H54 (cell line): ENCODE data around the gene TIMM10.
A peak's percentile ranks its signal among the peaks of the same experiment; 100 is the strongest.

Experiments used
- DNase-seq: peaks from one replicate; pipeline ENCODE4 v3.0.0; 2011; ENCODE audit warnings: low spot score, mixed read lengths; ENCODE audit not compliant: insufficient read length
- FAIRE-seq: peaks from 3 replicates; lab custom pipeline; 2011; peaks lifted over from hg19 to GRCh38; lab: Jason Lieb, UNC
- POLR2A ChIP-seq: IDR thresholded peaks from 2 replicates; pipeline ENCODE4 v1.6.1; 2011; ENCODE audit warnings: low read depth, mild to moderate bottlenecking, low read length

Gene TIMM10

GRCh38 chr11:57530596-57531507, at the start of gene TIMM10:
Gene TIMM10, minus strand, starts transcription at chr11:57530754. Its CDS starts 565 bp downstream, at chr11:57530189.
- peak; percentile 41 for TF ChIP-seq POLR2A
- FAIRE-seq (peak; percentile 52), DNase-seq (peak; percentile 84)

GRCh38 chr11:57574061-57574460, 43.5 kb upstream of the TIMM10 start:
- FAIRE-seq (no peak), DNase-seq (no peak)
- TF ChIP-seq POLR2A = no peak

GRCh38 chr11:57571606-57572005, 41.1 kb upstream of the TIMM10 start:
- no peak for DNase-seq
- no peak for TF ChIP-seq POLR2A
- no peak for FAIRE-seq

- no peak for FAIRE-seq
- TF ChIP-seq POLR2A = no peak
- DNase-seq = no peak
These were observed 37.8 kb upstream of the TIMM10 start for GRCh38 chr11:57568330-57568766.

GRCh38 chr11:57567515-57568329, 37.2 kb upstream of the TIMM10 start, which contains the start of gene UBE2L6:
Gene UBE2L6, minus strand, starts transcription at chr11:57567672. Its CDS starts 61 bp downstream, at chr11:57567611.
- DNase-seq (peak; percentile 80), FAIRE-seq (no peak)

GRCh38 chr11:57566905-57567514, 36.5 kb upstream of the TIMM10 start:
- FAIRE-seq (no peak), DNase-seq (no peak)
- no peak for TF ChIP-seq POLR2A

More at GRCh38 chr11:57567515-57568329, 37.2 kb upstream of the TIMM10 start, which contains the start of gene UBE2L6:
- TF ChIP-seq POLR2A = peak; percentile 74

GRCh38 chr11:57566005-57566904, 35.7 kb upstream of the TIMM10 start:
- DNase-seq (no peak), FAIRE-seq (no peak)
- TF ChIP-seq POLR2A = no peak

- DNase-seq (no peak), FAIRE-seq (no peak)
- no peak for TF ChIP-seq POLR2A
These were observed 32.0 kb upstream of the TIMM10 start for GRCh38 chr11:57562596-57562995.

GRCh38 chr11:57560146-57560545, 29.6 kb upstream of the TIMM10 start:
- no peak for TF ChIP-seq POLR2A
- FAIRE-seq (no peak), DNase-seq (no peak)

GRCh38 chr11:57556041-57556440, 25.5 kb upstream of the TIMM10 start:
- TF ChIP-seq POLR2A = no peak
- DNase-seq (no peak), FAIRE-seq (no peak)

GRCh38 chr11:57555393-57555792, 24.8 kb upstream of the TIMM10 start:
- FAIRE-seq (no peak), DNase-seq (no peak)
- no peak for TF ChIP-seq POLR2A

- FAIRE-seq (no peak), DNase-seq (no peak)
- no peak for TF ChIP-seq POLR2A
These were observed 21.9 kb upstream of the TIMM10 start for GRCh38 chr11:57552479-57552878.

- FAIRE-seq (no peak), DNase-seq (no peak)
- no peak for TF ChIP-seq POLR2A
These were observed 21.4 kb upstream of the TIMM10 start for GRCh38 chr11:57551941-57552340.
